Body of pancreas (tissue), 4 donors: Measurements from ENCODE around the gene DUOX2. TPM values are rescaled to one million over a fixed set of nuclear protein-coding genes. Genes with fewer than 3 reads are reported as not detected.

Experiments
- ATAC-seq: fragments of 150-250 bp; one replicate; pipeline ENCODE4 v1.9.1; 2016
- DNase-seq, 4 donors: peaks; one replicate each; pipeline ENCODE4 v3.0.0-alpha.2; 2019
- H3K27ac ChIP-seq, 4 donors: fragments of 200-600 bp; sonication (generic); 1 replicate in 3 of 4; 2 replicates in 1 of 4; pipeline versions ENCODE4 v1.5.1 to v1.6.1; 2016 to 2019; ENCODE audit warnings: mild to moderate bottlenecking in 1 of 4, mixed read lengths in 1 of 4, moderate library complexity in 1 of 4
- H3K27me3 ChIP-seq, 2 donors: fragments of 200-600 bp; sonication (generic); one replicate each; pipeline ENCODE4 v1.6.0; 2016; ENCODE audit warnings: mild to moderate bottlenecking in 1 of 2
- H3K36me3 ChIP-seq, 2 donors: fragments of 200-600 bp; sonication (generic); replicated peaks in 1 of 2; 2 replicates each; pipeline ENCODE4 v1.5.1; 2016; ENCODE audit warnings: low read depth in 2 of 2; ENCODE audit not compliant: insufficient read depth in 1 of 2
- H3K4me1 ChIP-seq: fragments of 200-600 bp; sonication (generic); one replicate; pipeline ENCODE4 v1.6.0; 2016
- H3K4me3 ChIP-seq, 2 donors: fragments of 200-600 bp; sonication (generic); 1 replicate in 1 of 2; 2 replicates in 1 of 2; pipeline ENCODE4 v1.5.1; 2016 to 2019
- H3K9me3 ChIP-seq, 3 donors: fragments of 200-600 bp; sonication (generic); 1 replicate in 2 of 3; 2 replicates in 1 of 3; pipeline ENCODE4 v1.5.1; 2016
- POLR2A ChIP-seq, 3 donors: fragments of 450-650 bp; IDR thresholded peaks; one replicate each; pipeline ENCODE4 v1.6.1; 2016; ENCODE audit warnings: antibody characterized with exemption in 3 of 3, mild to moderate bottlenecking in 2 of 3
- WGBS, 2 donors: methylation state at CpG; one replicate each; pipeline ENCODE4 v1.1.5; 2017; 5-methylcytosine and 5-hydroxymethylcytosine counted together
- intact Hi-C: fragments of 100-400 bp; cut with DNase I; formaldehyde crosslinking; loops from one replicate; pipeline ENCODE4 v1.15.1; 2023
- total RNA-seq, 2 donors: library from RNA; depleted of rRNA; stranded (reverse); fragments of >200 nt; gene quantifications; one replicate each; pipeline ENCODE4 v1.1.0, GENCODE V29; 2016
- TF ChIP-seq, protein P1 (sequence below), 7 experiments: fragments of 450-650 bp in 4 of 7; fragments of 200-600 bp in 3 of 7; sonication (generic) in 3 of 7; IDR thresholded peaks; one replicate each; pipeline ENCODE4 v1.5.1; 2016 to 2019; ENCODE audit warnings: antibody characterized with exemption in 7 of 7

The DUOX2 gene
- total RNA-seq, 2 donors from 2014 or later: under 0.01 to 0.26 TPM

DNA sequence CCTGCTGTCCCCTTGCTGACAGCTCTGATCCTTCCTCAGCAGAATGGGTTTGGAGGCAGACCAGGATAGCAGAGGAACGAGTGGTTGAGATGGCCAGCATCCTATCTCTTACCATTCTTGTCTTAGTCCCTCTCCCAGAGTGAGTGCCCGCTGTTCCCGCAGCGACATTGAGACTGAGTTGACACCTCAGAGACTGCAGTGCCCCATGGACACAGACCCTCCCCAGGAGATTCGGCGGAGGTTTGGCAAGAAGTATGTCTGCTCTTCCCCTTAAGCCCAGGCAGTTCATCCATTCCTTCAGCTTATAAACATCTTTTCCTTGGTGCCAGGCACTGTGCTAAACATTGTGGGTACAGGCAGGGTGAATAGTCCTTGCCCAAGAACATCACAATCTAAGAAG is 37.0 kb upstream of the DUOX2 start:
- no peaks in the 10 kb centered on the region for H3K27me3 ChIP-seq
- no peaks in the 10 kb centered on the region for H3K9me3 ChIP-seq
- no peaks in the 10 kb centered on the region for H3K36me3 ChIP-seq
- H3K27ac ChIP-seq: no peak overlapping the region
- H3K4me3 ChIP-seq: no peak overlapping the region
- TF ChIP-seq, protein P1, sequence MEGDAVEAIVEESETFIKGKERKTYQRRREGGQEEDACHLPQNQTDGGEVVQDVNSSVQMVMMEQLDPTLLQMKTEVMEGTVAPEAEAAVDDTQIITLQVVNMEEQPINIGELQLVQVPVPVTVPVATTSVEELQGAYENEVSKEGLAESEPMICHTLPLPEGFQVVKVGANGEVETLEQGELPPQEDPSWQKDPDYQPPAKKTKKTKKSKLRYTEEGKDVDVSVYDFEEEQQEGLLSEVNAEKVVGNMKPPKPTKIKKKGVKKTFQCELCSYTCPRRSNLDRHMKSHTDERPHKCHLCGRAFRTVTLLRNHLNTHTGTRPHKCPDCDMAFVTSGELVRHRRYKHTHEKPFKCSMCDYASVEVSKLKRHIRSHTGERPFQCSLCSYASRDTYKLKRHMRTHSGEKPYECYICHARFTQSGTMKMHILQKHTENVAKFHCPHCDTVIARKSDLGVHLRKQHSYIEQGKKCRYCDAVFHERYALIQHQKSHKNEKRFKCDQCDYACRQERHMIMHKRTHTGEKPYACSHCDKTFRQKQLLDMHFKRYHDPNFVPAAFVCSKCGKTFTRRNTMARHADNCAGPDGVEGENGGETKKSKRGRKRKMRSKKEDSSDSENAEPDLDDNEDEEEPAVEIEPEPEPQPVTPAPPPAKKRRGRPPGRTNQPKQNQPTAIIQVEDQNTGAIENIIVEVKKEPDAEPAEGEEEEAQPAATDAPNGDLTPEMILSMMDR (IDR thresholded peaks at IDR 0.05): no peak
- no peak for TF ChIP-seq POLR2A (IDR thresholded peaks at IDR 0.05)
- DNase-seq (no peak), ATAC-seq (no peak)
- 80 to 92% methylated on average over 2 to 6 of the region's 6 CpGs for WGBS, 2 donors
- no peaks in the 10 kb centered on the region for H3K4me1 ChIP-seq
- intact Hi-C loops: no loop called here

DNA sequence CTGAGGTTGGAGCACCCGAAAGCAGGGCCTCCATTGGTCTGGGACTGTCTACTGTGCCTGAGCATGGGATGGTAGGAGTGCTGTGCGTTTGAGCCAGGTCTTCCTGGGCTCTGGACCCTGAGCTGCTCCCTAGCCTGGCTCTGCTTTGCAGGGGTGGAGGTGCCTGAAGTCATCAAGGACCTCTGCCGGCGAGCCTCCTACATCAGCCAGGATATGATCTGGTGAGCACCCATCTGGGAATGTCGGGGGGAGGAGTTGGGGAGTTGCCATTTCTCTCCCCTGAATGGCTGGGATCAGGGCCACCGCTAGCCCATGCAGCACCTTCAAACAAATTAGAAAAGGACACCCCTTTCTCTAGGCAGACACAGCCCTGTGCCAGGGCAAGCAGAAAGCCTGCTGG is 36.5 kb upstream of the DUOX2 start:
- no peaks in the 10 kb centered on the region for H3K9me3 ChIP-seq
- TF ChIP-seq POLR2A (IDR thresholded peaks at IDR 0.05): no peak
- TF ChIP-seq, protein P1 (IDR thresholded peaks at IDR 0.05): no peak
- no peaks in the 10 kb centered on the region for H3K4me1 ChIP-seq
- DNase-seq (no peak), ATAC-seq (no peak)
- no peaks in the 10 kb centered on the region for H3K27me3 ChIP-seq
- 73 to 95% methylated on average over 3 to 6 of the region's 6 CpGs for WGBS, 2 donors
- intact Hi-C loops: no loop called here
- H3K27ac ChIP-seq: no peak overlapping the region
- no peaks in the 10 kb centered on the region for H3K36me3 ChIP-seq
- H3K4me3 ChIP-seq: no peak overlapping the region

DNA sequence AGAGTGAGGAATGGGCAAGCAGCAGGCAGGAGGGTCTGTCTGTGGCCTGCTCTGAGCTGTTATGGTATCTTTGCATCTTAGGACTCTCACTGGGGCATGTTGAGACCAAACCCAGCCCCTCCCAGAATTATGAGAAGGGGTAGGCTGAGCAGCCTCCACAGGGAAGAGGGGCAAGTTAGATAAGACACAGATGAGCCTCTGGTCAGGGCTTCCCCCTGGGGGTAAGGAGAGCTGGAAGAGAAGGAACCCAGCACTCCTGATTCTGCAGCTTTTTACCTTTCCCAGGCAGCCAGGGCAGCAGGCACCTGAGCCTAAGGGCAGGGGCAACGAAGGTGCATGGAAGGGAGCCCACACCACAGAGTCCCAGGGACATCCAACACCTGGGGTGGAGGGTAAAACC is 35.1 kb upstream of the DUOX2 start:
- intact Hi-C loops: no loop called here
- no peaks in the 10 kb centered on the region for H3K36me3 ChIP-seq
- WGBS, 2 donors: 82 to 100% methylated on average over 1 of the region's 1 CpG
- no peaks in the 10 kb centered on the region for H3K4me1 ChIP-seq
- no peak overlapping the region for H3K4me3 ChIP-seq
- no peak overlapping the region for H3K27ac ChIP-seq
- no peaks in the 10 kb centered on the region for H3K27me3 ChIP-seq
- no peak for DNase-seq
- ATAC-seq: no peak
- no peaks in the 10 kb centered on the region for H3K9me3 ChIP-seq
- TF ChIP-seq, protein P1 (IDR thresholded peaks at IDR 0.05): no peak
- no peak for TF ChIP-seq POLR2A (IDR thresholded peaks at IDR 0.05)

DNA sequence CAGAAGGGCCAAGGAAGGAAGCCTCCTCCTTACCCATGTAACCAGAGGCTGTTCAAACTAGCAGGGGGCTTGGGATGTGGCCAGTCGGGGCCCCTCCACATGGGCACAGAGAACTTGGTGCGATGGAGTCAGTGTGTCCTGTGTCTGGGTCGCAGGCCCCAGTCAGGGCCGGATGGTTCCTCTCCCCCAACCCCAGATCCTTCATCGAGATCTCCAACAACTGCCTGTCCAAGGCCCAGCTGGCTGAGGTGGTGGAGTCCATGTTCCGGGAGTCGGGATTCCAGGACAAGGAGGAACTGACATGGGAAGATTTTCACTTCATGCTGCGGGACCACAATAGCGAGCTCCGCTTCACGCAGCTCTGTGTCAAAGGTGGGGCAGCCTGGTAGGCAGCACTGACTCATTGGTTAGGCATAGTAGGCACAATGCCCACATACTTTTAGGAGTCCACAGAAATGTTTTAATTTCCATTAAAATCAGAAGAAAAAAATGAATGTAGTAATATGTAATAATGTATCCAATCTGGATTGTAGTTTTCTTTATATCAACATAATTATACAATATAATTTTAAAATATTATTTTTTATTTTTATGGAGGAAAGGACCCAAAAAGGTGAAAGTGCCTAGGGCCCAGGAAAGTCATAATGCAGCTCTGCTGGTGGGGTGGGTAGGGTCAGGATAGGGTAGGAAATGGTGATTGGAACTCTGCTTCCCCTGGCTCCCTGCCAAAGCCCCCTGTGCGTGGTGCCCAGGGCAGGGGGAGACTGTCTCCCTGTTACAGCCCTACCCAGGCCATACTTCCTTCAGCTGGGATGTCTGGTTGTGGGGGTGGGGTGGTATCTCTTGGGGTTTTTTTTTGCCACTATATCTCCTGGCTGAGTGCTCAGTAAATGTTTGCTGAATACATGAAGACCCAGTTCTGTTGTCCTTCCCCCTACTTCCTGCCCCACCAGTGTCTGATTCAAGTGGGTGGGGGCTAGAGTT is 34.4 kb upstream of the DUOX2 start:
- H3K27me3 ChIP-seq: no peaks in the 10 kb centered on the region
- no peak for DNase-seq
- no peaks in the 10 kb centered on the region for H3K36me3 ChIP-seq
- WGBS, 2 donors: 82 to 88% methylated on average over 7 to 12 of the region's 12 CpGs
- no peaks in the 10 kb centered on the region for H3K9me3 ChIP-seq
- TF ChIP-seq, protein P1 (IDR thresholded peaks at IDR 0.05): no peak
- TF ChIP-seq POLR2A (IDR thresholded peaks at IDR 0.05): no peak
- no peak overlapping the region for H3K4me3 ChIP-seq
- no peak overlapping the region for H3K27ac ChIP-seq
- intact Hi-C loops: no loop called here
- no peaks in the 10 kb centered on the region for H3K4me1 ChIP-seq
- no peak for ATAC-seq
